Measurements from ENCODE around the gene CHCHD3. TPM values are rescaled to one million over a fixed set of nuclear protein-coding genes. Genes with fewer than 3 reads are reported as not detected.
"Not testable (repeated sequence)": the region's sequence is repeated elsewhere in the genome, so short reads cannot be mapped to it uniquely, and the experiment has no call there.

CHCHD3 gene
- total RNA-seq, 1 donor from 2014 or later: 60.1 TPM

DNA sequence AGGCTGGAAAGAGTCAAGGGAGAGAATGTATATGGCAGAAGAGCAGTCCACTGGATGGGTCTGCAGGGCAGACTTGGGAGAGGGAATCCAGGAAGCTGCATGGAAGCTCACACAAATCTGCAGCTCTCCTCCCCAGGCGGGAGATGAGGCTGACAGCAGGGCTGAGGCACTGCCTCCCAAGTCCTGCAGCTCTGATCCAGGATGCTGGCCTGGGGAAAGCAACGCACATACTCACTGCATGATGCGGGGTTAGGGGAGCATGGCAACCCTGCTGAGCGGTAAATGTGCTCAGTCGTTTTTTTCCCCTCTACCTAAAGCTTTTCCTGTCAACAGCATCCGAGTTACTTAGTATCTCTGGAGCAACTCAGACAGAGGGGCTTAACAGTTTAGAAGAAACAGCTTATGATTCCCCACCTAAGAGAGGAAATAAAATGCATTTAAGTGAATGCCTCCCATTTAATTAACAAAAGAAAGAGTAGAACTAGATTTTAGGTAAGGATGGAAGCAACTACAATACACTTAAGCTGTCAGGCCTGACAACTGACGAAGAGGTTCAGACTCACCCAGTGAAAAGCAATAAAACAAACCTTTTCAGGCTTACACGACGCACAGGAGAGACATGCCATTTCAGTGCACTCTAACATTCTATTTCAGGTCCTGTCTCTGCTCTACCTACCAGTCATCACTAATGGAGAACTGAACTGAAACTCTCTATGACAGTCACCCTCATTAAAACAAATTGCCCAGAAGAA, 37.0 kb downstream of the CHCHD3 start:
- no peak for DNase-seq (ENCODE audit: low read depth in 2 of 2)

DNA sequence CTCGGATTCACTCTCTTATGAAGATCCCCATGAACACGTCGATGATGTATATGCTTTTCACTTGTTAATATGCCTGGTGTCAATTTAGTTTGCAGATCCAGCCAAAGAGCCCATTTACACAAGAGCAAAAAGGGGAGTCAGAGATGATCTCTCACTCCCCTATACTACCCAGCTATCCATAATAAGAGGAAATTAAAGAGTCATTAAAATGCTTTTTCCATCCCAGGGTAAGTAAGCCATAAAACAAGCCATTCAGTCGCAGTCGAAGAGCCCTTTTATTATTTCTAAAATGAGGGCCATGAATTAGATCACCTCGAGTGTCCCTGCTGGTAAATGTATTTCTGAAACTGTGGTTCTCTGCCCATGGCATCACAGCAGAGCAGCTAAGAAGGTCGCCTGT, 41.2 kb downstream of the CHCHD3 start:
- no peak for DNase-seq (ENCODE audit: low read depth in 2 of 2)

DNA sequence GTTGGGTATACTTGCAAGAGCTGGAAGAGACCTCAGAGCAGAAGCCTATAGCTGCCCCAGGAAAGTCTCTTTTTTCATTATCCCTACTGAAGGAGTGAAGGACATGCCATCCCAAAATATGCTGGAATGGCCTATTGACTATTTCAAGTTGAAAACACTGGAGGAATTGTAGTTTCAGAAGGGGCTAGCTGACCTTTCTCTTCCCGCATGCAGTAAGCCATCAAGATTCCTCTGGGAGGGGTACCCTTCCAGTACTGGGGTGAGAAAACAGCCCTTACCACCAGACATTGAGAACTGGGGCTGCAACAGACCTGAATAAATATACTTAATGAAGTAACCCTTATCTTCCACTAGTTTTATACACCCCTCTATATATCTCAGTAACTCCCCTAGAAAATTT, 41.7 kb downstream of the CHCHD3 start:
- no peak for DNase-seq (ENCODE audit: low read depth in 2 of 2)

DNA sequence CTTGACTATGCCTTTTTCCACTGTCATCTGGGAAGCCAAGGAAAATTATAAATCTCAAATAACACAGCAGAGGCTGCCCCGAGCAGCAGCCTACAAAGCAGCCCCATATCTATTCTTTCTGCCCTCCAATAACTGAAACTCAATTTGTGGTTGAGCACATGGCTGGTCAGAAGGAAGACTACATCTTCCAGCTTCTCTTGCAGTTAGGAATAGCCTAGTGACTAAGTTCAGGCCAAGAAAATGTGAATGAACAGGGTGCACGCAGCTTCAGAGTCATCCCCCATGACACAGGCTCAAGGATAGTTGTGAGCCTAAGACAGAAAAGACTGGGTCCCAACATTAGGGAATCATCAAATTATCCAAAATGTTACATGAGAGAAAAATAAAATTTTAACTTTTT, 42.3 kb downstream of the CHCHD3 start:
- DNase-seq (ENCODE audit: low read depth in 2 of 2): no peak

DNA sequence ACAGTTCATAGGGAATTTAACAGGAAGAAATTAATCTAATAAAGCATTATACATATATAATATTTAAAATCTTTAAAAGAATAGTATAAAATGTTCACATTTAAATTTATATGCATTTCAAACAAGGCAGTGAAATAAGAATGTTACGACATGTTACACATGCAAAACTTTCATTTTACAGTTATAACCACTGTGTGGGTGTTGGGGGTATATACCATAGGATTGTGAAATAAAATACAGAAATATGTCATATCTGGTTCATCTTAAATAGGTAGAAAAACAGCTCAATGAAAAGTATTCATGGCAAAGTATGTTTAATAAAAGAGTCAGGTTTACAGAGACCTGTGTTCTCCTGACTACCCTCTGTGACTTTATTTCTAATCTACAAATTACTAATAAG, 45.6 kb downstream of the CHCHD3 start:
- no peak for DNase-seq (ENCODE audit: low read depth in 2 of 2)

DNA sequence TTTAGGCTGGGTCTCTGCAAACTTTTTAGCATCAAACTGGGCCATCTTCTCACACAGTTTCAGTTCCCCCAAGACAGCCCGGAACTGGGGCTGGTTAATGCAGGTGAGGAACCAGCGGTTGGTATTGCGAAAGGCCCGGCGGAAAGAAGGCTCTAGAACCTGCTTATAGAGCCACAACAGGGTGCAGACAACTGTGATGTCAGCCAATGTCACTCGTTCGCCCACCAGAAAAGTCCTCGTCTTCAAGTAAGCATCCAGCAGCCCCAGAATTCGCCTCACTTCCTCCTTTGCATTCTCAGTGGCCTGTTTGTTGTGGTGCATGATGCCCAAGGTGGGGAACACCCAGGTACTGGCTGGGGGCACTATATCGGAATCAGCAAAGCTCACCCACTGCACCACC, 46.6 kb downstream of the CHCHD3 start:
- not testable (repeated sequence) for DNase-seq (ENCODE audit: low read depth in 2 of 2)

DNA sequence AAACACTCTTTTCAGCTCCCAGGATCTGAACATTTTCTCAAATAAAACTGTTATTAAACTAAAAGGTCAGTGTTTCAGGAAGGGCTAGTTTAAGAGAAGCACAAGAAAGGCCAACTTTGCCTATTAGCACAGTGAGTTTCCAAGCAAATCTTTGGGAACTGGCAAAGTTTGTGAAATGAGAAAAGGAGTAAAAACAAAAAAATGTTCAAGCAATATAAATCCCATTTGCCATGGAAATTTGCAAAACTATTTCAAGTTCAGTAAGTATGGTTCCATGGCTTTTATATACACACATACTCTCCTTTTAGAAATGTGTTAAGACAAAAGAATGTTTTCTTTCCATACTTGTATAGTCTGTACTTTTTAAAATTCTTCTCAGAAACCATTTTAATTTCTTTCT, 51.5 kb downstream of the CHCHD3 start:
- no peak for DNase-seq (ENCODE audit: low read depth in 2 of 2)

DNA sequence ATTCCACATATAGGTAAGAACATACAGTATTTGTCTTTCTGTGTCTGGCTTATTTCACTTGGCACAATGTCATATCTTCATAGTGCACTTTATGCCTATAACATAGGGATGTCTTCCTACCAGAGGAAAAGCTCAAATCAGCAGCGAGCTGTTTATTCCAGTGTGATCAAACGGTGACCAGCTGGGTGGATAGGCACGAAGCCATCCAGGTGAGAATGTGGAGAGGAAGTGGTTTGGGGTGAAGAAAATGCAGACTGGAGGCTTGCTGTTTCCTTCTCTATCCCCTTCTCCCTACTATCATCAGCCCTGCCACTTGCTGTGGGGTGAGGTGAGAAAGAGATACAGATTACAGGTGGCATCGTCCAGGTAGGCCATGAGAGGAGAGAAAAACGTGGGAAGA, 52.4 kb downstream of the CHCHD3 start:
- no peak for DNase-seq (ENCODE audit: low read depth in 2 of 2)

DNA sequence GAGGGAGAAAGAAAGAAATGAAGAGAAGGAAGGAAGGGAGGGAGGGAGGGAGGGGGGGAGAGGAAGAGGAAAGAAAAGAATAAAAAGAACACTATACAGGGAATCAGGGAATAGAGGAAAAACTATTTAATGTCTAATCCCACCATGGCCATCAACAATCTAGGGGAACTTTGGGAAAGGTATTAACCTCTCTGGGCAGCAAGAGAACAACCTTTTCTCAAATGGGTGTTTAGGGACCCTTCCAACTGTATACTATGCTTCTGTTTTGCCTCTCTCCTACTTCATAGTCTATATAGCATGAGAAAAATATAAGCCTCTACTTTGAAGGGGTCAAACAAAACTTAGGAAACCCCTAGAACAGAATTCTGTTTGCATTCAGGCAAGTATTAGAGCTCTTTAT, 54.5 kb downstream of the CHCHD3 start:
- DNase-seq (ENCODE audit: low read depth in 2 of 2): no peak

DNA sequence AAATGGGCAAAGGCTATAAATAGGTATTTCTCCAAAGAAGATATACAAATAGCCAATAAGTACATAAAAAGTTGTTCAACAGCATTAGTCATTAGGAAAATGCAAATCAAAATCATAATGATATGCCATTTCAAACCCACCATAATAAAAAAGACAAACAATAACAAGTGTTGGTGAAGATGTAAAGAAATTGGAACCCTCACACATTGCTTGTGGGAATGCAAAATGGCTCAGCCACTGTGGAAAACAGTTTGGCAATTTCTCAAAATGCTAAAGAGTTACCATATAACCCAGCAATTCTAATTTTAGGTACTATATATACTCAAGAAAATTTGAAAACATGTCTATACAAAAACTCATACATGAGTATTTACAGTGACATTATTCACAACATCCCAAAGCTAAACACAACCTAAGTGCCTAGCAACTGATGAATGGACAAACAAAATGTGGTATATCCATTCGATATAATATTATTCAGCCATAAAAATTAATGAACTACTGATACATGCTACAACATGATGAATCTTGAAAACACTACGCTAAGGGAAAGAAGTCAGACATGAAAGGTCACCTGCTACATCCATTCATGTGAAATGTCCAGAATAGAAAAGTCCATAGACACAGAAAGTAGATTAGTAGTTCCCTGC, 55.6 kb downstream of the CHCHD3 start:
- no peak for DNase-seq (ENCODE audit: low read depth in 2 of 2)

DNA sequence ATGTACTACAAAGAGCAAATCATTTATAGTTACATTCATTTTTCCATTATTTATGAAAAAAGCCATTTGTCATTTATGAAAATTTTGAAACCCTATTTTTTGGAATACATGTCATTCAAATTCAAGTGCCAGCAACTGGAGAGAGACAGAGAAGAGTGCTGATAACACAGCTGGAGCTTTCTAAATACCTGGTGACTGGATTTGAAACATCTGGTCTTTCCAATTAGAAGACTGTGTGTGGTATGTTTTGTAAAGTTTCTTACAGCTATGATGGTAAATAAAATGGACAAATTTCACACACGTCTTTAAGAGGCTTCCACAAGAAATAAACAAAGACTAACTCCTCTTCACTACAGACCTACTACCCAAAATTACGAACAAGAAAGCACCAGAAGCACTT, 56.8 kb downstream of the CHCHD3 start:
- DNase-seq (ENCODE audit: low read depth in 2 of 2): no peak

DNA sequence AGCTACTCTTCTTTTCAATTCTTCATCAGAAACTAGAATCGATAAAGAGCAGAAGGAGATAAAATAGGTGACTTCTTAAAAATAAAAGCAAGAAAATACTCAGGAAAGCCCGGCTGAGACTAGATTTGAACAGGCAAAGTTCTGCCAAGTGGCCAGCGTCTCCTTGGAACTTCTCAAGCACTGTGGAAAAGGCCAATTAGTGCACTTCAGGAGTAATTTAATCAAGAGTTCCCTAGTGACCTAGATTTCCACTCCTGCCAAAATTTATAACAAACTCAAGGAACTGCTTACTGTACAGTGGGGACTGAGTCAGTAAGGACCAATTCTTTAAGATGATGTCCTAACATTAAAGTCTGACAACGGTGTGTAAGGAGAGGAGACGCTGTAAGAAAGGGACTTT, 57.3 kb downstream of the CHCHD3 start:
- DNase-seq (ENCODE audit: low read depth in 2 of 2): no peak

DNA sequence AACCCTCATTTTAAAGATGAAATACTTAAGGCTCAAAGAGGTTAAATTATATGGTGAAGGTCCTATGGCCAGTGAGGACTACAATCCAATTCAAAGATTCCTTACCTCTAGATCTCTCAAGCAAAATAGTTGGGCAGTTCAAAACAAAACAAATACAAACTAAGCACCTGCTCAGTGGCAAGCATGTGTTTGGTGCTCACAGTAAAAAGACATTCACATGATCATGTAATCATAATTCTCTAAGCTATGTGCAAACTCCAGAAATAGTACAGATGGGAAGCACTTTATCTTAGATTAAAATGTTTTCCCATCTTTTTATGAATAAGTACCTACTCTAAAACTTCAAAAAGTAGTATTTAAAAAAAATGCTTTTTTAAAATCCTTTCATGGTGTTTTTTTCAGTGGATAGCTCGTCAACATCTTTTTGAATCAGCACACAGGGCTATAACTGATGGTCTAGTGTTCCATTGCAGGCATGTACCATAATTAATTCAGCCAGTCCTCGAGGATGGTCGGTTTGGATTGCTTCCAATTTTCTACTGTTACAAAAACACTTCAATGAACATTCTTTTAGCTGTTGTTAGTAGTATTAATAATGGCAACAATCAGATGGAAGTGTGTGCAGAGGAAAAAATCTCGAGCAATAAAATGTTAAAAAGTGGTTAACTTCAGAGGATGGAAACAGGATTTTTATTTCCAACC, 58.4 kb downstream of the CHCHD3 start:
- peak in 1 of 2 donors; percentile 23 for DNase-seq (ENCODE audit: low read depth in 2 of 2)

DNA sequence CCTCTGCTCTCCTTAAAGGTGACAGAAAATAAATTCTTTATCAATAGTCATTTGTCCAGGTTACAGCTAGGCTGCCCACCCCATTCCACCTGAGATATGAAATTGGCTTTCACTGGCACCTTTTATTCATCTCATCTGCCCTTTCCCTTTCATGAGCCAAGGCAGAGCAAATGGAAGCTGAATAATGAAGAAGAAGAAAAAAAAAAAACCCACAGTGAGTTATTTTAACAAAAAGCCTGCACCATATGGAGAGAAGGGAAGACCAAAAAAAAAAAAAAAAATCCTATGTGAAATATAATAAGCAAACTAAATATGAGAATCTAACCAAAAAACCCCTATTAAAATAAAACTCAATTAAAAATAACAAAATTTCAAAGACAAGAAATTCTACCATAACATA, 59.2 kb downstream of the CHCHD3 start:
- DNase-seq (ENCODE audit: low read depth in 2 of 2): no peak

DNA sequence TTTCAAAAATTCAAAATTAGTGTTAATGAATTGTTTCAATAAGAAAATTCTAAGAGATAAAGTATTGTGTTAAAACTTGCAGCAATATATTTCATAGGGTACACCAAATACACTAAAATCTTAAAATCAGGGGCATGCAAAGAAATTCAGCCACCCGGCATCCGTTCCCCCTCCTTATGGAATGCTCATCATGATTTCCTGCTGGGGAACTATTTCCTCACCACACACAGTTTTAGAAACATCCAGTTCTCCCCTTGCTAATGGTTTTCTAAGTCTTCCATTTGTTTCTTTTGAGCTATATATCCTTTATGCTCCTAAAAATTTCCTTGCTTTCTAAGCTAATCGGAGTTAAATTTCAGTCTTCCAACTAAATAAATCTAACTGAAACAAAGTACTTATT, 60.7 kb downstream of the CHCHD3 start:
- DNase-seq (ENCODE audit: low read depth in 2 of 2): peak in 1 of 2 donors; percentile 12

DNA sequence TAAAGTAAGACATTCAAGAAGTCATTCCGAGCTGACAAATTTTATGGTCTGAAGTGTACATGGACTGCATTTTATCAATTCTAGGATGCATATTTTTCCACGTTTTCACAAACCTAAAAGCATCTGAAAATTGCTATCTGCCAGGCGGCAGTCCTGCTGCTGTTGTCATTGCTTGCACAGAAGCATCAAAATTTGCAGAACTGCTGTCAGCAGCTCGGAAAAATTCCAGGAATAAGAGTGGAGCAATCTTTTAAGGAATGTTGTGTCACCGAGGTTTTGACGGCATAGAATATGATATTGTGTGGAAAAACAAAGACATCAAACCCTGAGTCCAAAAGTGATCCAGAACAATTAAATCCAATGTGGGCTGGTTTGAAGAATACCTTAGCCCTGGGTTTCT, 61.4 kb downstream of the CHCHD3 start:
- no peak for DNase-seq (ENCODE audit: low read depth in 2 of 2)

DNA sequence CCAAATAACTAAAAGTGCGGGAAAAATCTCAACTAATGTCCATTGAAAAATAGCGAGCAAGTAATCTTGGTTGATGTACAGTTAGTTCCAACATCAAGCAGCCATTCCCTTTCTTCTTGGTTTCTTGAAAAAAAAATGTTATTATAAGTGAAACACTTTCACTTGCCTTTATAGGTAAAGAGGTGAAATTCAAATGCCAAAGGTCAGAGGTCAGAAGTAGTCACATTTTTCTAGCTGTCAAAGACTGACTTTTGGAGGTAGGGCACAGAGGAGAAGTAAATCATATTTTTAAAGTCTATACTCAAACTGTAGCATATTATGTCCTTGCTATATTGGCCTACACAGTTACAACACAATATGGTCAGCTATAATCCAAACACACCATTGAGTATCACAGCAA, 62.3 kb downstream of the CHCHD3 start:
- no peak for DNase-seq (ENCODE audit: low read depth in 2 of 2)

DNA sequence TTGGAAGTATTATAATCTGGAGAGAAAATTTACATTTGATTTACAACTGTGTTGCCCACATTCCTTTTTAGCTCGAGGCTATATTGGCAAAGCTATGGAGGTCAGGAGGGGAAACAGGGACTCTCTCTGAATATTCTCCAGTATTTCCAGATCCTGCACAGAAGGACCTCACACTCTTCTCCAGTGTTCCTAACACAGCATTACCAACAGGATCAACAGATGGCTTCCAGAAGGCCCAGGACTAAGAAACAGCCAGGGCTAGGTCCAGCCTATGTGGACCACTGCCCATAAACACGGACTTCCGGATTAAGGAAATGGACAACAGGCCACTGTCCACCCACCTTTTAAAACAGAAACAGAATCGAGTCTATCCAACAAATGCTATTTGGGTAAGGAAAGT, 65.3 kb downstream of the CHCHD3 start:
- DNase-seq (ENCODE audit: low read depth in 2 of 2): no peak

DNA sequence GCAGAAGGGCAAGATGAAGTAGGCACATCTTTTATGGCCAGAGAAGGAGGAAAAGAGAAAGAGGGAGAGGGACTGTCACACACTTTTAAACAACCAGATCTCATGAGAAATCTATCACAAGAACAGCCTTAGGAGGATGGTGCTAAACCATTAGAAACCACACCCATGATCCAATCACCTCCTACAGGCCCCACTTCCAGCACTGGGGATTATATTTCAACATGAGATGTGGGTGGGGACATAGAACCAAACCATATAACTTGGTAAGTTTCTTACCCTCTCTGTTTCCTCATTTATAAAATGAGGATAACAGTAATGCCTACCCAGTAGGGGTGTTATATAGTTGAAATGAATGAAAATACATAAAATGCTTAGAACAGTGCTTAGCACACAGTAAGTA, 66.0 kb downstream of the CHCHD3 start:
- no peak for DNase-seq (ENCODE audit: low read depth in 2 of 2)

DNA sequence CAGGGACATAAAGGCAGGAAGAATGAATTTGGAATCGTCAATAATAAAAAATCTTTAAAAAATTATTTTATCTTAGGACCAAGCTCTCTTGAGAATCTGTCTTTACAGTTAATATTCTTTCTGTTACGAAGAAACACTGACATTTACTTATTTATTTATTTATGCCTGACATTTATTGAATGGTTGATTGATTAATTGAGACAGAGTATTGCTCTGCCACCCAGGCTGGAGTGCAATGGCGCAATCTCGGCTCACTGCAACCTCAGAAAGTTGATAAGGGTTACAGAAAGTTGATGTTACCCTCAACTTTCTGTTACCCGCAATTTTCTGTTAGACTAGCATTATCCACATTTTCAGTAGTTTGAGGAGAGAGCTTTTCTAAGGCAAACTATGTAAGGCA, 70.1 kb downstream of the CHCHD3 start:
- DNase-seq (ENCODE audit: low read depth in 2 of 2): no peak

DNA sequence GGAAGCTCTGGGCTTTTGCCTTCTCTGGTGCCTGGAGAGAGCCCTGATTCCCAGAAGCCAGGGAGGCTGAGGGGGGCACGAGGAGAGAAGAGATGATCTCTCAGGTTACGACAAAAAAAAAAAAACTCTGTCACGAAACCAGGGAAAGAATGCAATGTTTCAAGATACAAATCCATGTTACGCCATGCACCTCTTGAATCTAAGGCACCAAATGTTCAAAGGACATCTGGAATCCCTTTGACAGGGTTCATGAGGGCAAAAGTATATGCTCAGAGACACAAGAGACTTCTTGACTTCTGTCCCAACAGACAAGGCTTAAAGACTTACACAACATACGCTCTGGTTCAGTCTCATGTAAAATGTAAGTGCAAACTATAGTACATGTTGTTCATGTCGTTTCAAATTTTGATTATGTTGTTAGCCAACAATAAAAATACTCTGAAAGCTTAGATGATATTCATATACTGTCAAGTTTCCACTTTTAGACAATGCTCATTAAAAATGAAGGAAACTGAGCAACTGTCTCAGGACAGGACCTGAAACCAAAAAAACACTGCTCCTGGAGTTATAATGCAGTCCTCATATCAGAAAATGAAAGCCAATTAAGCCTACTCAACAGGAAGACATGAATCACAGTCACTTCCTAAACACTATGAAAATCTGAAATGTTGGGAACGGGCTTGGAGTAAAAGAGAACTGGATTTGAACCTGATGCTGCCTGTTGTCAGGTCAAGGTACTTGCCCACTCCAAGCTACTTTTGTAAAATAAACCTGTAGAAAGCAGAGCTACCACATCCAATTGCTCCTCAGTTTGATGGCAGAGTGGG, 72.3 kb downstream of the CHCHD3 start:
- peak; percentile 57 to 80 for DNase-seq (ENCODE audit: low read depth in 2 of 2)

DNA sequence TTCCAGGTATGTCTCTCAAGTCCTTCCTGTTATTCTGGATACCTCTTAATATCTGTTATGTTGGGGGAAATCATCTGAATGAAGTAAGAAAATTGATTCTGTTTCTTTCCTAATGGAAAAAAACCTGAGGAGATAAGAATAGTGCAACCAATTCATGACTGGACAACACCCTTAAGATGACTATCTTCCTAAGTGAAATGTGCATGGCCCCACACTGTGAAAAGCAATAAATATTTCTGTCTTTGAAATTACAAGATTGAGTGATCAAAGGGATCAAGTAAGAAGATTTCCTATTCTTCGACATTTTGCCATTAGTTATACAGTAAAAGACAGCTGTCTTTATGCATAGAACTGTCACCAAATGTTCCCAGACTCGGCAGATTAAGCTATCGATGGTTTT, 73.9 kb downstream of the CHCHD3 start:
- DNase-seq (ENCODE audit: low read depth in 2 of 2): no peak
